NCI-H82 treated with DMSO at 0.1 percent for 48 hours (cell line): ENCODE data around the gene ANGPT4.

Experiments
- DNase-seq: peaks from one replicate; lab custom pipeline; 2025; ENCODE audit not compliant: unreplicated experiment; lab: John Stamatoyannopoulos, UW

Gene ANGPT4

GRCh38 chr20:940926-941325 lies 24.8 kb upstream of the ANGPT4 start:
- no peak for DNase-seq

GRCh38 chr20:939606-940005 lies 23.5 kb upstream of the ANGPT4 start:
- no peak for DNase-seq

- DNase-seq, result no peak
Observed at GRCh38 chr20:934186-934840, 18.2 kb upstream of the ANGPT4 start.

- DNase-seq, result no peak
Observed at GRCh38 chr20:933029-933428, 16.9 kb upstream of the ANGPT4 start.

- DNase-seq, result no peak
Observed at GRCh38 chr20:931401-931800, 15.3 kb upstream of the ANGPT4 start.

- no peak for DNase-seq
Observed at GRCh38 chr20:926670-927069, 10.5 kb upstream of the ANGPT4 start.

GRCh38 chr20:925516-925915 lies 9.4 kb upstream of the ANGPT4 start:
- DNase-seq, result no peak

- DNase-seq, result no peak
Observed at GRCh38 chr20:924639-925038, 8.5 kb upstream of the ANGPT4 start.

GRCh38 chr20:922781-923180 lies 6.6 kb upstream of the ANGPT4 start:
- no peak for DNase-seq

GRCh38 chr20:921068-921467 lies 4.9 kb upstream of the ANGPT4 start:
- DNase-seq, result no peak

GRCh38 chr20:920311-920710 lies 4.2 kb upstream of the ANGPT4 start:
- DNase-seq, result no peak

GRCh38 chr20:919491-919916 lies 3.4 kb upstream of the ANGPT4 start:
- DNase-seq, result no peak

GRCh38 chr20:917416-917815 lies 1.3 kb upstream of the ANGPT4 start:
- DNase-seq, result no peak

- DNase-seq, result no peak
Observed at GRCh38 chr20:916825-917224, 691 bp upstream of the ANGPT4 start.

GRCh38 chr20:914727-915498 lies 1.2 kb downstream of the ANGPT4 start:
- DNase-seq, result no peak

GRCh38 chr20:913306-913849 lies 2.8 kb downstream of the ANGPT4 start:
- no peak for DNase-seq

- DNase-seq, result no peak
Observed at GRCh38 chr20:911882-912600, 4.1 kb downstream of the ANGPT4 start.

GRCh38 chr20:910870-911770 lies 5.0 kb downstream of the ANGPT4 start:
- no peak for DNase-seq

- no peak for DNase-seq
Observed at GRCh38 chr20:910132-910869, 5.8 kb downstream of the ANGPT4 start.

GRCh38 chr20:909641-910040 lies 6.5 kb downstream of the ANGPT4 start:
- DNase-seq, result no peak
